CD14-positive monocyte (primary cell): ENCODE data around the gene PLAC8L1. TPM values are rescaled to one million over a fixed set of nuclear protein-coding genes. Genes with fewer than 3 reads are reported as not detected.

Experiments
- DNase-seq, 3 donors: peaks; one replicate each; pipeline ENCODE4 v3.0.0-alpha.2; 2011 to 2022
- H2AFZ ChIP-seq: 2 replicates; pipeline ENCODE4 v1.6.0; 2012; ENCODE audit warnings: mild to moderate bottlenecking, low read depth, low read length, inconsistent platforms; ENCODE audit not compliant: insufficient read depth, poor library complexity, severe bottlenecking
- H3K27ac ChIP-seq, 2 donors: 1 replicate in 1 of 2; 2 replicates in 1 of 2; pipeline ENCODE4 v1.5.1; 2012 to 2013; ENCODE audit warnings: low read length in 2 of 2, control low read depth in 1 of 2, inconsistent platforms in 1 of 2, low read depth in 1 of 2, mild to moderate bottlenecking in 1 of 2
- H3K27me3 ChIP-seq, 2 donors: one replicate each; pipeline versions ENCODE4 v1.6.0 to v1.6.1; 2011 to 2013; ENCODE audit warnings: low read length in 2 of 2; ENCODE audit not compliant: control insufficient read depth in 2 of 2, insufficient read depth in 2 of 2
- H3K36me3 ChIP-seq, 2 donors: replicated peaks in 1 of 2; 1 replicate in 1 of 2; 2 replicates in 1 of 2; pipeline versions ENCODE4 v1.5.1 to v1.6.1; 2012 to 2013; ENCODE audit warnings: low read length in 2 of 2, control low read depth in 1 of 2, inconsistent platforms in 1 of 2, mild to moderate bottlenecking in 1 of 2; ENCODE audit not compliant: insufficient read depth in 2 of 2, control insufficient read depth in 1 of 2
- H3K4me1 ChIP-seq, 2 donors: 1 replicate in 1 of 2; 2 replicates in 1 of 2; pipeline versions ENCODE4 v1.5.1 to v1.6.1; 2012 to 2013; ENCODE audit warnings: low read length in 2 of 2, control low read depth in 1 of 2, inconsistent platforms in 1 of 2, mild to moderate bottlenecking in 1 of 2, moderate library complexity in 1 of 2; ENCODE audit not compliant: insufficient read depth in 2 of 2, control insufficient read depth in 1 of 2
- H3K4me2 ChIP-seq: replicated peaks from 2 replicates; pipeline ENCODE3; 2012; ENCODE audit warnings: low read length, moderate library complexity, mild to moderate bottlenecking; ENCODE audit not compliant: poor library complexity, severe bottlenecking; ENCODE audit errors: extremely low read depth
- H3K4me3 ChIP-seq, 3 experiments: fragments of 200-600 bp in 1 of 3; sonication (generic) in 1 of 3; replicated peaks in 1 of 3; 1 replicate in 2 of 3; 2 replicates in 1 of 3; pipeline ENCODE4 v1.5.1; 2011 to 2013; ENCODE audit warnings: low read length in 3 of 3, mild to moderate bottlenecking in 3 of 3, control low read depth in 2 of 3, low read depth in 2 of 3, inconsistent platforms in 1 of 3, moderate library complexity in 1 of 3
- H3K79me2 ChIP-seq: 2 replicates; pipeline ENCODE4 v1.6.0; 2012; ENCODE audit warnings: mild to moderate bottlenecking, control low read depth, inconsistent platforms, low read length, moderate library complexity; ENCODE audit not compliant: insufficient read depth
- H3K9ac ChIP-seq: 2 replicates; pipeline ENCODE4 v1.6.0; 2017; ENCODE audit warnings: low read length, mild to moderate bottlenecking; ENCODE audit not compliant: insufficient read depth, poor library complexity, severe bottlenecking
- H3K9me3 ChIP-seq, 2 donors: replicated peaks in 1 of 2; 1 replicate in 1 of 2; 2 replicates in 1 of 2; pipeline versions ENCODE4 v1.5.1 to v1.6.1; 2012 to 2013; ENCODE audit warnings: low read length in 2 of 2, control low read depth in 1 of 2; ENCODE audit not compliant: control insufficient read depth in 1 of 2, insufficient read depth in 1 of 2
- H4K20me1 ChIP-seq: 2 replicates; pipeline ENCODE4 v1.6.0; 2012; ENCODE audit warnings: mild to moderate bottlenecking, low read length, control low read depth, moderate library complexity; ENCODE audit not compliant: insufficient read depth
- H3K27ac Mint-ChIP-seq, 7 donors: one replicate each; pipeline ENCODE4 v1.8.0; 2020; ENCODE audit warnings: mild to moderate bottlenecking in 7 of 7, mixed read lengths in 7 of 7, moderate library complexity in 6 of 7, inconsistent platforms in 2 of 7
- H3K27me3 Mint-ChIP-seq, 3 donors: one replicate each; pipeline ENCODE4 v1.8.0; 2021 to 2022; ENCODE audit warnings: low read depth in 3 of 3, mild to moderate bottlenecking in 3 of 3, mixed read lengths in 3 of 3, moderate library complexity in 3 of 3, inconsistent platforms in 1 of 3
- H3K36me3 Mint-ChIP-seq, 2 donors: one replicate each; pipeline ENCODE4 v1.8.0; 2020; ENCODE audit warnings: mixed read lengths in 2 of 2, inconsistent platforms in 1 of 2, mild to moderate bottlenecking in 1 of 2
- H3K4me1 Mint-ChIP-seq: one replicate; pipeline ENCODE4 v1.8.0; 2020; ENCODE audit warnings: mild to moderate bottlenecking, mixed read lengths
- H3K4me3 Mint-ChIP-seq, 2 donors: one replicate each; pipeline ENCODE4 v1.8.0; 2020; ENCODE audit warnings: mild to moderate bottlenecking in 2 of 2, mixed read lengths in 2 of 2, moderate library complexity in 1 of 2
- H3K9me3 Mint-ChIP-seq, 7 donors: one replicate each; pipeline ENCODE4 v1.8.0; 2020 to 2022; ENCODE audit warnings: mixed read lengths in 7 of 7, mild to moderate bottlenecking in 6 of 7, moderate library complexity in 6 of 7, inconsistent platforms in 2 of 7
- WGBS: methylation state at CpG from one replicate; pipeline ENCODE4 v1.1.5; 2013; ENCODE audit warnings: missing lambda C conversion rate; ENCODE audit not compliant: insufficient coverage; 5-methylcytosine and 5-hydroxymethylcytosine counted together
- intact Hi-C, 2 donors: fragments of 100-400 bp; cut with micrococcal nuclease; formaldehyde crosslinking; loops; one replicate each; pipeline versions ENCODE4 v1.15.0 to v1.15.1; 2023
- polyA plus RNA-seq, 3 donors: library from polyadenylated mRNA; depleted of rRNA in 1 of 3; unstranded in 2 of 3; stranded (reverse) in 1 of 3; fragments of 300-500 nt in 2 of 3; fragments of >200 nt in 1 of 3; fragmentation: Illumina TruSeq in 2 of 3; gene quantifications; 1 replicate in 2 of 3; 2 replicates in 1 of 3; pipeline ENCODE4 v1.2.3, GENCODE V29; 2012 to 2021
- TF ChIP-seq, protein P1 (sequence below): fragments of 200-600 bp; IDR thresholded peaks from one replicate; pipeline ENCODE4 v1.8.0; 2022; ENCODE audit warnings: antibody characterized with exemption, mild to moderate bottlenecking

PLAC8L1 gene
- polyA plus RNA-seq, 3 donors, result not detected

DNA sequence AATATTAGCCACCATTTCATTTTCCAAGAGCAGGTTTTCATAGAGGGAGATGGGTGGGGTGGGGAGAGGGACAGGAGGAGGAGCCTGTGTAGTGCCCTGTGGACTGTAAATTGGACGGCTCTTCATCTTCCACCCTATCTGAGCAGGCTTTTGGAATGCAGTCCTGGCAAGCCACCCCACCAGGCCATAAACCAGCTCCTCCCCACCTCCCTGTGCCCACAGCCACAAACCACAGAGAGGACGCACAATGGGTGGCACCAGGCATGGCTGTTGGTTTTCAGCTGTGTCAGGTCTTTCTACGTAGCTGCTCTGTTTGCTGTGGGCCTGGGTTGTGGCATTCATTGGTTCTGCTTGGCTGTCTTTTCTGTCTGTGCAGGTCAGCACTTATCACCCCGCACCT lies 58.0 kb downstream of the PLAC8L1 start:
- Histone ChIP-seq H3K27me3 (no peaks in the 10 kb centered on the region), H3K4me3 (no peak overlapping the region), H3K4me2 (no peak overlapping the region), H2AFZ (no peak overlapping the region), H3K9me3 (no peaks in the 10 kb centered on the region), H3K4me1 (peaks cover 0 to 5% of the 10 kb centered on the region in 2 donors), H3K79me2 (no peaks in the 10 kb centered on the region), H3K27ac (no peak overlapping the region), H3K36me3 (no peaks in the 10 kb centered on the region), H3K9ac (no peak overlapping the region), H4K20me1 (no peaks in the 10 kb centered on the region)
- no peak overlapping the region for H3K4me3 Mint-ChIP-seq
- 48% methylated on average over 3 of the region's 4 CpGs for WGBS
- intact Hi-C loops, result loop anchor here in 1 of 2 donors (5.0 to 10.0 kb wide), 2 partner anchors 363 to 1845 kb away; no protein-coding TSS in a partner anchor
- H3K27ac Mint-ChIP-seq, result no peak overlapping the region
- peaks cover 8% of the 10 kb centered on the region for H3K4me1 Mint-ChIP-seq
- no peak for DNase-seq
- TF ChIP-seq, protein P1, sequence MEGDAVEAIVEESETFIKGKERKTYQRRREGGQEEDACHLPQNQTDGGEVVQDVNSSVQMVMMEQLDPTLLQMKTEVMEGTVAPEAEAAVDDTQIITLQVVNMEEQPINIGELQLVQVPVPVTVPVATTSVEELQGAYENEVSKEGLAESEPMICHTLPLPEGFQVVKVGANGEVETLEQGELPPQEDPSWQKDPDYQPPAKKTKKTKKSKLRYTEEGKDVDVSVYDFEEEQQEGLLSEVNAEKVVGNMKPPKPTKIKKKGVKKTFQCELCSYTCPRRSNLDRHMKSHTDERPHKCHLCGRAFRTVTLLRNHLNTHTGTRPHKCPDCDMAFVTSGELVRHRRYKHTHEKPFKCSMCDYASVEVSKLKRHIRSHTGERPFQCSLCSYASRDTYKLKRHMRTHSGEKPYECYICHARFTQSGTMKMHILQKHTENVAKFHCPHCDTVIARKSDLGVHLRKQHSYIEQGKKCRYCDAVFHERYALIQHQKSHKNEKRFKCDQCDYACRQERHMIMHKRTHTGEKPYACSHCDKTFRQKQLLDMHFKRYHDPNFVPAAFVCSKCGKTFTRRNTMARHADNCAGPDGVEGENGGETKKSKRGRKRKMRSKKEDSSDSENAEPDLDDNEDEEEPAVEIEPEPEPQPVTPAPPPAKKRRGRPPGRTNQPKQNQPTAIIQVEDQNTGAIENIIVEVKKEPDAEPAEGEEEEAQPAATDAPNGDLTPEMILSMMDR, result no peak
- H3K36me3 Mint-ChIP-seq, result no peaks in the 10 kb centered on the region
- H3K27me3 Mint-ChIP-seq, result peaks cover 1 to 9% (median 2%) of the 10 kb centered on the region in 3 donors
- no peaks in the 10 kb centered on the region for H3K9me3 Mint-ChIP-seq

DNA sequence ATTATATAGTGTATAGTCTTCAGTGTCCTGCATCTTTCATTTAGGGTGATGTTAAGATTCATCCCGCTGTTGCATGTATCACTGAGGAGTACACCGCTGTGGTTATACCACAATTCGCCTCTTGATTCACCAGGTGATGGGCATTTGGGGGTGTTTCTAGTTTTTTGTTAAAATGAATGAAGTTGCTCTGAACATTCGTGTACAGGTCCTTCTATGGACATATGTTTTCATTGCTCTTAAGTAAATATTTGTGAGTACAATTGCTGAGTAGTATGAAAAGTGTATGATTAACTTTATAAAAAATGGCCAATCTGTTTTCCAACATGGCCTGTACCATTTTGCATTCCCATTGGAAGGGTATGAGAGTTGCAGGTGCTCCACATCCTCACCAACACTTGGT lies 61.7 kb downstream of the PLAC8L1 start:
- H3K27me3 Mint-ChIP-seq, result peaks cover 2 to 11% (median 3%) of the 10 kb centered on the region in 3 donors
- DNase-seq, result no peak

More for the DNA sequence above, 61.7 kb downstream of the PLAC8L1 start:
- H2AFZ ChIP-seq, result no peak overlapping the region
- intact Hi-C loops, result loop anchor here in 1 of 2 donors (10.0 kb wide), 1 partner anchor 359 kb away; no protein-coding TSS in a partner anchor
- H3K27me3 ChIP-seq, result no peaks in the 10 kb centered on the region
- no peaks in the 10 kb centered on the region for H3K79me2 ChIP-seq
- no peak overlapping the region for H3K9ac ChIP-seq
- H3K9me3 ChIP-seq, result no peaks in the 10 kb centered on the region
- Mint-ChIP-seq H3K27ac (no peak overlapping the region), H3K4me3 (no peak overlapping the region), H3K9me3 (no peaks in the 10 kb centered on the region), H3K36me3 (no peaks in the 10 kb centered on the region), H3K4me1 (peaks cover 35% of the 10 kb centered on the region)
- H4K20me1 ChIP-seq, result no peaks in the 10 kb centered on the region
- no peak overlapping the region for H3K4me2 ChIP-seq
- TF ChIP-seq, protein P1, result no peak
- WGBS, result 100% methylated on average over 4 of the region's 4 CpGs
- no peak overlapping the region for H3K27ac ChIP-seq
- peaks cover 20 to 30% of the 10 kb centered on the region in 2 donors for H3K4me1 ChIP-seq
- H3K36me3 ChIP-seq, result no peaks in the 10 kb centered on the region
- H3K4me3 ChIP-seq, result no peak overlapping the region
